ENCODE measurements around the gene RNASEH2A.

GRCh38 chr19:12847159-12848139 is 41.1 kb downstream of the RNASEH2A start:
- TF ChIP-seq POLR2A (IDR thresholded peaks at IDR 0.05), result no peak
- peak in 2 of 3 donors; percentile 57 to 64 for TF ChIP-seq POLR2AphosphoS5 (IDR thresholded peaks at IDR 0.05)
